ENCODE data around the gene BNC2.

BNC2 gene

DNA sequence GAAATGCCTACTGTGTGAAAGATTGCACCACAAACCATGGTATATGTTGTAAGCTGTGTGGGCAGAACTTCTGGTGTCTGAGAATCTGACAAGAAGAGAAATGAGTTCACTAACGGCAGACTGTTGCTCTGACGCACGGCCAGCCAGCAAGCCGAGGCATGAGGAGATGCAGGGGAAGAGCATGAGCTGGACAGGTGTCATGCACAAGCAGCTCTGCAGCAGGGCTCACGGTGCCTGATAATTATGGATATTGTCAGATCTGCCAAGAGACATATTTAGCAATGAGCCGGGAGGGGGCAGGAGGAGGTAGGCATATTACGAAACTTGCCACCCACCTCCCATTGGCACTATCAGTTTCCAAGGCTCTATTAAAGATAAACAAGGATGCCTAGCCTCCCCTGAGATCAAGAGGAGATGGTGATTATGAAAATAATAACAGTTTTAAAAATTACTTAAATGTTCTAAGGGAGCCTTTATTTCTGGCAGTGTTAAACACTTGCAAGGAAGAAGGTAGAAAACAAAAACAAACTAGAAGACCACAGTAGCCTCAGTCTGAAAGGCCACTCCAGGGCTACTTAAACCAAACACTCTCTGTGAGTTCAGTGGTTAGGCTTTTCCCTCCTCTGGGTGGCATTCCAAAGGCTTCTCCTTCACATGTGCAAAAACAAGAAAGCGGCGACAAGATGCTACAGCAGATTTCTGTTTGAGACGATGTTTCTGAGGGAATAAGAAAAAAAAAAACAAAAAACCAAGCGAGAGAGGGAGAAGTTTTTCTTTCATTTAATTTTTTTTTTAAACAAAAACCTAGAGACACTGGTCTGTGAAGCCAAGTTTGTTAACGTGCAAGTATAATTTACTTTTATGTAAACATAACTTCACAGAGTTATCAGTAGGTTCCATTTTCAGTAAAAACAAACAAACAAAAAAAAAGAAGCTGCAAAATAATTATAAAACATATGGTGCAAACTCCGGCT is 339.5 kb downstream of the BNC2 start:
- TF ChIP-seq CTCF (IDR thresholded peaks at IDR 0.05; ENCODE audit: low read depth, low read length): no peak
- H3K4me3 ChIP-seq (ENCODE audit: low read depth, low read length): no peak overlapping the region

- TF ChIP-seq CTCF (IDR thresholded peaks at IDR 0.05; ENCODE audit: low read depth, low read length): no peak
- no peak overlapping the region for H3K4me3 ChIP-seq (ENCODE audit: low read depth, low read length)
Observed at GRCh38 chr9:16527573-16527972, 342.9 kb downstream of the BNC2 start.

- H3K4me3 ChIP-seq (ENCODE audit: low read depth, low read length): no peak overlapping the region
- TF ChIP-seq CTCF (IDR thresholded peaks at IDR 0.05; ENCODE audit: low read depth, low read length): no peak
Observed at GRCh38 chr9:16526380-16526779, 344.1 kb downstream of the BNC2 start.

GRCh38 chr9:16524823-16525222 is 345.6 kb downstream of the BNC2 start:
- no peak for TF ChIP-seq CTCF (IDR thresholded peaks at IDR 0.05; ENCODE audit: low read depth, low read length)
- H3K4me3 ChIP-seq (ENCODE audit: low read depth, low read length): no peak overlapping the region

- TF ChIP-seq CTCF (IDR thresholded peaks at IDR 0.05; ENCODE audit: low read depth, low read length): no peak
Observed at GRCh38 chr9:16524078-16524477, 346.4 kb downstream of the BNC2 start.

GRCh38 chr9:16521868-16522411 is 348.5 kb downstream of the BNC2 start:
- 0 out of 2 replicates have a peak overlapping the region, but pooled peaks have one; percentile 21 for H3K4me3 ChIP-seq (ENCODE audit: low read depth, low read length)
- TF ChIP-seq CTCF (IDR thresholded peaks at IDR 0.05; ENCODE audit: low read depth, low read length): no peak

More at GRCh38 chr9:16524078-16524477, 346.4 kb downstream of the BNC2 start:
- H3K4me3 ChIP-seq (ENCODE audit: low read depth, low read length): no peak overlapping the region

DNA sequence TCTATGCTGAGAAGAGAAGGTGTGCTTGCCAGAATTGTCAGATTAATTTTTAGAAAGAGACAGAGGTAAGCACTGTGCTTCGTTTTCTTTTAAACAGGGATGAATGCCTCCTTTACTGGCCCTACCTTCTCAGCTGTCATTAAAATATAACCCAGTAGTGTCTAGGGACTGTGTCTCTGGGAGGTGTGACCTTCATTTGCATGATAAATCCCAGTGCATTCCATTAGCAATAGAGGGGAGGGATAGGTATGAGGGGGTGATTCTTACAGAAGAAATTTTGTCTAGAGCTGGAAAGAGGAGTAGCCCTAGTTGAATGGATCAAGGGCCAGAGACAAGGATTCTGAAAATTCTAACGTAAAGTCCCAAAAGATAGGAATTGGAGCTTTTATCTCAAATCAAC is 351.5 kb downstream of the BNC2 start:
- no peak overlapping the region for H3K4me3 ChIP-seq (ENCODE audit: low read depth, low read length)
- TF ChIP-seq CTCF (IDR thresholded peaks at IDR 0.05; ENCODE audit: low read depth, low read length): no peak
